Calu3 (cell line): ENCODE data around the gene ZC2HC1B. TPM values are rescaled to one million over a fixed set of nuclear protein-coding genes. Genes with fewer than 3 reads are reported as not detected.

Source experiments
- BruUV-seq: library from RNA; stranded (reverse); fragments of 400-500 nt; replicated peaks from 2 replicates; lab custom pipeline; 2021; lab: Mats Ljungman, UMichigan
- CTCF ChIA-PET: fragments of 300-600 bp; sonication (Branson Sonifier 250); formaldehyde crosslinking; loops from one replicate; lab custom pipeline; 2022; ENCODE audit warnings: antibody characterized with exemption; lab: Charles Lee
- DNase-seq: peaks from one replicate; pipeline ENCODE4 v3.0.0; 2022
- H3K27ac Mint-ChIP-seq: one replicate; pipeline ENCODE4 v1.8.0; 2022; ENCODE audit warnings: mixed read lengths; ENCODE audit not compliant: unreplicated experiment
- H3K27me3 Mint-ChIP-seq: one replicate; pipeline ENCODE4 v1.8.0; 2022; ENCODE audit warnings: mixed read lengths; ENCODE audit not compliant: unreplicated experiment
- H3K36me3 Mint-ChIP-seq: one replicate; pipeline ENCODE4 v1.8.0; 2022; ENCODE audit warnings: mild to moderate bottlenecking, moderate library complexity, mixed read lengths; ENCODE audit not compliant: insufficient read depth, unreplicated experiment
- H3K4me1 Mint-ChIP-seq: one replicate; pipeline ENCODE4 v1.8.0; 2022; ENCODE audit warnings: mild to moderate bottlenecking, low read depth, mixed read lengths; ENCODE audit not compliant: unreplicated experiment
- H3K4me3 Mint-ChIP-seq: one replicate; pipeline ENCODE4 v1.8.0; 2022; ENCODE audit warnings: mild to moderate bottlenecking, low read depth, moderate library complexity, mixed read lengths; ENCODE audit not compliant: unreplicated experiment
- H3K9me3 Mint-ChIP-seq: one replicate; pipeline ENCODE4 v1.8.0; 2022; ENCODE audit warnings: low read depth, mixed read lengths; ENCODE audit not compliant: unreplicated experiment
- intact Hi-C: fragments of 100-400 bp; cut with micrococcal nuclease; formaldehyde crosslinking; loops from one replicate; pipeline ENCODE4 v1.10.0; 2022; ENCODE audit not compliant: unreplicated experiment
- total RNA-seq: library from RNA; stranded (reverse); gene quantifications from 2 replicates; pipeline ENCODE4 v1.2.3, GENCODE V29; 2022
- TF ChIP-seq, protein P1 (sequence below): fragments of 200-600 bp; IDR thresholded peaks from one replicate; pipeline ENCODE4 v1.8.0; 2022; ENCODE audit warnings: antibody characterized with exemption; ENCODE audit not compliant: unreplicated experiment

The ZC2HC1B gene
- total RNA-seq, 1 experiment from 2014 or later: not detected

DNA sequence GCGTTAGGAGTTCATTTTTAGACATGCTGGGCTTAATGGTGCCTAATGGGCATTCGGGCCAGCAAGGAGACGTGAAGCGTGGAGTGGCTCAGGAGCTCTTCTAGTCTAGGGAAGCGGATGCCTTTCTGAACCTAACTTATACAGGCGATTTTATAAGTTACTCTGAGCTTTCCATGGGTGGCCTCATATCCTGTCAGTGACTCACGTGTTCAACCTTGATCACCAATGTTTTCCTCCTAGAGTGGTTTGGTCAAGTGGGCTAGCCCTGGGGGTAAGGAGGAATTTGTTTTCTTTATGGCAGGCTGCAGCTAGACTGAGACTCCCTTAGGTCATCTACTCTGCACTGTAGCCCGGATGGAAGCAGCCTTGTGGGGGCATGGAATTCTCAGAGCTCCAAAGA lies 91.7 kb downstream of the ZC2HC1B start:
- no peaks in the 10 kb centered on the region for H3K27me3 Mint-ChIP-seq
- no peaks in the 10 kb centered on the region for H3K4me1 Mint-ChIP-seq
- H3K27ac Mint-ChIP-seq: no peak overlapping the region
- BruUV-seq: no TSS peak
- CTCF ChIA-PET: interaction anchor here (0.6 kb wide), 1 partner anchor 118 kb away, joined by 5 read pairs; no protein-coding TSS in a partner anchor
- H3K36me3 Mint-ChIP-seq: no peaks in the 10 kb centered on the region
- H3K4me3 Mint-ChIP-seq: no peak overlapping the region
- DNase-seq: no peak
- TF ChIP-seq, protein P1, sequence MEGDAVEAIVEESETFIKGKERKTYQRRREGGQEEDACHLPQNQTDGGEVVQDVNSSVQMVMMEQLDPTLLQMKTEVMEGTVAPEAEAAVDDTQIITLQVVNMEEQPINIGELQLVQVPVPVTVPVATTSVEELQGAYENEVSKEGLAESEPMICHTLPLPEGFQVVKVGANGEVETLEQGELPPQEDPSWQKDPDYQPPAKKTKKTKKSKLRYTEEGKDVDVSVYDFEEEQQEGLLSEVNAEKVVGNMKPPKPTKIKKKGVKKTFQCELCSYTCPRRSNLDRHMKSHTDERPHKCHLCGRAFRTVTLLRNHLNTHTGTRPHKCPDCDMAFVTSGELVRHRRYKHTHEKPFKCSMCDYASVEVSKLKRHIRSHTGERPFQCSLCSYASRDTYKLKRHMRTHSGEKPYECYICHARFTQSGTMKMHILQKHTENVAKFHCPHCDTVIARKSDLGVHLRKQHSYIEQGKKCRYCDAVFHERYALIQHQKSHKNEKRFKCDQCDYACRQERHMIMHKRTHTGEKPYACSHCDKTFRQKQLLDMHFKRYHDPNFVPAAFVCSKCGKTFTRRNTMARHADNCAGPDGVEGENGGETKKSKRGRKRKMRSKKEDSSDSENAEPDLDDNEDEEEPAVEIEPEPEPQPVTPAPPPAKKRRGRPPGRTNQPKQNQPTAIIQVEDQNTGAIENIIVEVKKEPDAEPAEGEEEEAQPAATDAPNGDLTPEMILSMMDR: no peak
- intact Hi-C loops: no loop called here
- H3K9me3 Mint-ChIP-seq: no peaks in the 10 kb centered on the region

DNA sequence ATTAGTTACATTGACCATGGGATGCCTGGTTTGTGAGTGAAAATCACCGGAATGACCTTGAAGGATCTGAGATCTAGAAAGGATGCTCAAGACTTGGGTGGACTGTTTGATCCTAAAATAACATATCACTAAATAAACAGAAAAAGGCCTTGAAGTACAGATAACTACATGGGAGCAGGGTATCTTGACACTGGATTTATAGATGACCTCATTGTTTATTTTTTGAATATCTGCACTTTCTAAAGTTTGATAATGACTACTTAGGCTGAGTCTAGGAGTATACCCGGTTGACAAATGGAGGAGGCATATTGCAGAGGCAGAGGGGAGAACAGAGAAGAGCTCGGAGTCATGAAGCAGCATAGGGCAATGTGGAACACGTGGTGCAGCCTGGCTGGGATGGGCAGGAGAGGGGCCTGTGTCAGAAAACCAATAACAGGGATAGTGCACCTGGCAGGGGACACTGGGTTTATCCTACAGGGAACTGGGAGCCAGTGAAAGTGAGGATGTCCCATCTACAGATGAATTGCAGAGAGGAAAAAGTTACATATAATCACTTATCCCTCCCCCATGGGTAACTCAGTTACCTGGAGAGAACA lies 93.5 kb downstream of the ZC2HC1B start:
- no TSS peak for BruUV-seq
- Mint-ChIP-seq H3K27me3 (no peaks in the 10 kb centered on the region), H3K36me3 (no peaks in the 10 kb centered on the region), H3K9me3 (no peaks in the 10 kb centered on the region), H3K4me3 (no peak overlapping the region), H3K27ac (no peak overlapping the region), H3K4me1 (no peaks in the 10 kb centered on the region)
- DNase-seq: no peak
- TF ChIP-seq, protein P1: no peak
- CTCF ChIA-PET: no interaction called here
- intact Hi-C loops: no loop called here

DNA sequence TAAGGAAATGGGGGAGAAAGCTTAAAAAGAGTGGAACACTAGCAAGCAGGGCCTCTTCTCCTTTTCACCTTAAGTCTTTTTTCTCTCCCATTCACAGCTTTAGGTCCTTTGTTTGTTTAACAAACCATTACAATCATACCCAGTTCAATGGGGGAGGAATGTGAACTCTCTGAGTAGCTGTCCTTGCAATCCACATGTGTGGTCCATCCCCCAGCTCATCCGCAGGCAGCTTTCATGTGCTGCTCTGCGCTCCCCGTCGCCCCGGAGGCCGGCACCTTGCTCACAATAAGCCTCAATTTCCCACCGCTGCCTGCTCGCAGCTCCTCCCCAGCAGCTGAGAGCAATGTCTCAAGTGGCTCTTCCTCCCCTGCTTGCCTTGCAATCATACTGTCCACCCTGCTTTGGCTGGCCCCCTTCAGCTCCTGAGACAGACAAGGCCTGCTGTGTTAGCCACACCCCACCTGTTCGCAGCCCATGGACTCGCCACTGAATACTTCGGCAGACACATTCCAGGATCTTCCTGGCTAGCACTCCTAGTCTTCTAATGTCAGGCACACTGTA lies 94.6 kb downstream of the ZC2HC1B start:
- Mint-ChIP-seq H3K4me1 (no peaks in the 10 kb centered on the region), H3K27ac (no peak overlapping the region), H3K4me3 (no peak overlapping the region), H3K9me3 (no peaks in the 10 kb centered on the region), H3K36me3 (no peaks in the 10 kb centered on the region), H3K27me3 (no peaks in the 10 kb centered on the region)
- DNase-seq: no peak
- intact Hi-C loops: no loop called here
- CTCF ChIA-PET: no interaction called here
- BruUV-seq: no TSS peak
- TF ChIP-seq, protein P1: no peak

DNA sequence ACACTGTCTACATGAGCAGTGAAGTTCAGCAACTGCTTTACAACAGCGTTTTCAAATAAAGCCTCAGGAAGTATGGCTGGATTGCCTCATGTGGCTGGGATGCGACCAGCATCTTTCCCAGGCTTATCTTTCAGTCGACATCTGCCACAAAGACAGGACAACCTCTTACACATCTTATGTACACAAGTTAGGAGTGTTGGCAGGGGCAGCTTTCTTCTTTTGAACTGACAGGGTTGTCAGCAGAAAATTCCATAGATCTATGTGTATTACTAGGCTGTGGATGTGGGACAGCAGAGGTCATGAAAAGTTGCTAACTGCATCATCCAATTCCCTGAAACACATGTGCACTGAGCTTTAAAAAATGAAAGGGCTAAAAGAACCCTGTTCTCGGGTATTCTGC lies 95.7 kb downstream of the ZC2HC1B start:
- Mint-ChIP-seq H3K27ac (no peak overlapping the region), H3K27me3 (no peaks in the 10 kb centered on the region), H3K4me3 (no peak overlapping the region), H3K4me1 (no peaks in the 10 kb centered on the region), H3K36me3 (no peaks in the 10 kb centered on the region), H3K9me3 (no peaks in the 10 kb centered on the region)
- DNase-seq: no peak
- TF ChIP-seq, protein P1: no peak
- intact Hi-C loops: no loop called here
- BruUV-seq: no TSS peak
- CTCF ChIA-PET: interaction anchor here (0.5 kb wide), 1 partner anchor 1457 kb away, joined by 4 read pairs; no protein-coding TSS in a partner anchor
